NCI-H526 treated with DMSO at 0.1 percent for 48 hours (cell line): Measurements from ENCODE around the gene CELF4.

Experiments
- DNase-seq: peaks from one replicate; lab custom pipeline; 2025; lab: John Stamatoyannopoulos, UW

The CELF4 gene

DNA sequence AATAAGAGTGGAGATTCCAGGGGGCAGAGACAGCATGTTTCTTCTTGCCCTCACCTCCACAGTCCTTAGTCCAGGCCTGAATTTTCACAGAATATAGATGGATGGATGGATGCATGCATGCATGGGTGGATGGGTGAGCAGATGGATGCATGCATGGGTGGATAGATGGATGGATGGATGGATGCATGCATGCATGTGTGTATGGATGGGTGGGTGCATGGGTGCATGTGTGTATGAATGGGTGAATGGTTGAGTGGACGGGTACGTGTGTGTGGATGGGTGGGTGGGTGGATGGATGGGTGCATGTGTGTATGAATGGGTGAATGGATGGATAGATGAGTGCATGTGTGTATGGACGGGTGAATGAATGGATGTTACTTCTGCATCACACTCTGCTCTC, 153.3 kb downstream of the CELF4 start:
- no peak for DNase-seq

DNA sequence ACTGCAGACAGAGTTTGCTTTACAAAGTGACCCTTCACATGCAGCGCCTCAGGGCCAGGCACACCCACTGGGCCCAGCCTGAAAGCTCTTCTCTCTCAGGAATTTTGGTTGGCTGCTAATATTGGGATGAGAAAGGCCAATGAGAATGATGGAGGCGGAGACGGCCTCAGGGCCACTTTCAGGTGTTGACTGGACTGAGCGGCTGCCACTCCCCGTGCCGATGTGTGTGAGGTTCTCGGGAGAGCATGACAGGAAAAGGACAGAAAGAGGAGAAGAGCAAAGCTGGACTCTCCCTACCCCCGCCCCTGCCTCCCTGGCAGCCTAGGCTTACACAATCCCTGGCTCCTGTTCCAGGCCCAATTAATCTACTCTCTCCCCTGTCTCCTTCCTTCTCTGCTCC, 155.7 kb downstream of the CELF4 start:
- no peak for DNase-seq

DNA sequence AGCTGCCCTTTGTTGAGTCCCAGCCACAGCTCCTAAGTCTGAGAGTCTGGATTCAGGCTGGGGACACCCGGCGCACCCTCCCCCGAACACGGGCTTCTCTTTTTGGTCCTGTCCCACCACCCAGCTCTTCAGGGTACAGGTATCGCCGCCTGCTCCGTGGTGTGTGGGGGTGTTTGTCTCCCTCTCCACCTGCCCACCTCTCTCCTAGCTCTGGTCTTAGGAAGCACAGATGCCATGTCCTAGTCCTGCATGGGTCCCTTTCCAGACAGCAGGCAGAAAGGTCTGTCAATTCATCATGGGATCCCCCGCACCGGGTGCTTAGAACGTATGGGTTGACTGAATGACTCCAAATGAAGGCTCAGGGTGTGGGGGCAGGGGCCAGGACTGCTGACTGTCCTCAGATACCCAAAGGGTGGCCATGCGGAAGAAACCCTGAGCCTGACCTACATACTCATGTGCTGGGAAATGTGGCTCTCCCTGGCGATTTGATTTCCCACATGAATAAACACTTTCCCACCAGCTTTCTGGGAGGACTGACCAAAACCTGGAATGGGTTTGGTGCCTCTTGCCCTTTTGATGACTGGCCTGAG, 156.8 kb downstream of the CELF4 start:
- no peak for DNase-seq

DNA sequence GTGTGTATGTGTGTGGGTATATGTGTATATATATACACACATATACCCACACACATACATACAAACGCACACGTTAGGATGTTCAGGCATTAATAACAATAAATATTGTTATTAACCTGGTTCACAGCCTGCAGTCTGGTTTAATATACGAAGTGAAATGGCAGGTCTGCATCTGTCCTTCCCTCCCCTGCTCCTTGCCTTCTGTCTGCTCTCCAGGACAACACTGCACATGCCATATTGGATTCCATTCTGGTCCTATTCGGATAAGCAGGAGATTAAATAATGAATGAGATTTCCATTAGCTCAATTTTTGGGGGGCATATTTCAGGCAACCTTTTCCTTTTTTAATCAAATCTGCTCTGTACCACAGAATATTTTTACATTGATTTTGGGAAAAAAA, 158.0 kb downstream of the CELF4 start:
- DNase-seq = no peak

DNA sequence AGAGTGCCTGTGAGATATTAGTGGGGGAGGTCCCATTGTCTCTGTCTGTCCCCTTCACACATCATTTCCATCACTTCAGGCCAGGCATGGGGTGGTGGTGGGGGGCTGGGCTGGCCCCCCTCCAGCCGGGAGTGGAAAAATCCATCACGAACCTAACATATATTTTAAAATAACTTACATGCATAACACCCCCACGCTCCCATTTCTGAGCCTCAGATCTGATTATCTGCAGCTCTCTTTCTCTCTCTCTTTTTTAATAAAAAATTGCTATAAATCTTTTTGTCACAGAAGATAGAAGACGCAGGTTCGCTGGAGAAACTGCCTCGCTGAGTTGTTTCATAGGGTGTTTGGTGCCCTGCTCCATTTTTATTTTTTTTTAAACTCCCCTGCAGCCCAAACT, 159.8 kb downstream of the CELF4 start:
- no peak for DNase-seq

DNA sequence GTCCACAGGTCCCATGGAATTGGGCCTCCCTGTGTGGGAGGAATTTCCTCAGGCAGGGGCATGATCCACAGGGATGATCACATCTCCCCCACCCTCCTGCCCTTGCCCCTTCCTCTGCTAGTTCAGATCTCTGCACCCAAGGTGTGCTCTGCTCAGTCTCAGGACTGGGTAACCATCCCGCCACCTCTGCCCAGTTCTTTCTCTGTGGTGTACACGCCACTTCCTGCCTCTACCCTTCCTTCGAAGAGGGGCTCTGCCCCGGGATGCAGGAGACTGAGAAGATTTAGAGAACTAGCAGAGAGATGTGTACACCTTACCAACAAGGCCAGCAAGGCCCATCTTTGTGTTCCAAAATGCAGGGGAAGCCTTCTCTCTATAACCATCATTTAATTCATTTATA, 160.4 kb downstream of the CELF4 start:
- DNase-seq = no peak

DNA sequence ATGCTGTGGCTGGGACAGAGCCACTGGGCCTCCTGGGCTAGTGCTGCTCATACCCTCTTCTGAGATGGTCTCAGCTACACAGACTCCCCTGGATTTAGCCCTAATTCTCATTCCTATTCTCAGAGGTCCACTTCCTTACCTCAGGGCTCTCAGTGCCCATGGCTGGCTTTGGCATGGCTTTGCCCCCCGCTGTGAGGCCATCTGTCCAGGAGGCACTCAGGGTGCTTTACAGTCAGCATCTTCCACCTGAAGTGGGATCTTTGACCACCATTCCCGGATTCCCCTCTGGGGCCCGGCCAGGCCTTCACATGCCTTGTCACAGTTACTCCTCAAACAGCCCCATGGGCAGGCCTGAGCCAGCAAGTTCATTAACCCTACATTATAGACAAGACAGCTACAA, 161.8 kb downstream of the CELF4 start:
- DNase-seq = no peak

DNA sequence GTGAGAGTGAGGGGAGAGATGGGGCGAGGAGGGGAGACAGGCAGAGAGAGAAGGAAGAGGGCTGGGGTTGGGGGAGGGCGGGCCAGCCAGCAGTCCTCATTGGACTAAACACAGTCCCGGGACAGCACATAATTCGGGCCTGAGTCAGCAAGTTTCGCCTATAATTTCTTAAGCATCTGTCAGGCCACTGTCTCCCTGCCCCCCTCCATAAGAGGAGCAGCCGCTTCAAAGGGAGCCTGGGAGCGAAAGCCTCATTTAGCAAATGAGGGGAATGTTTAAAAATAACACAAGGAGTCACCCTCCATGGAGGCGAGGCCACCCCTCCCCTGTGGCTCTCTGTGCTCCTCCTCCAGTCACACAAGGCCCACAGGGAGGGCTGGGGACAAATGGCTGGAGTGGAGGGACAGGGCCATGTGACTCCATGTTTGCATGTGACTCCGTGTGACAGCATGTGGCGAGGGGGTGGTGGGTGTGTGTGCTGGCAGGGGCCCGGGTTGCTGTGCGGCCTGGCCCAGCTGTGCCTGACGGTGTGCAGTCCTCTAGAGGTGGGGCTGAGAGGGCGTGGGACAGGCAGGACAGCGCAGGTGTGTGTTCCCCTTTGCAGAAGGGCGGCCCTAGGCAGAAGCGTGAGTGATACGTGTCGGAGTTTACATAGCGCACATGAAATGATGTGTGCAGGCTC, 162.4 kb downstream of the CELF4 start:
- DNase-seq = peak; percentile 52

DNA sequence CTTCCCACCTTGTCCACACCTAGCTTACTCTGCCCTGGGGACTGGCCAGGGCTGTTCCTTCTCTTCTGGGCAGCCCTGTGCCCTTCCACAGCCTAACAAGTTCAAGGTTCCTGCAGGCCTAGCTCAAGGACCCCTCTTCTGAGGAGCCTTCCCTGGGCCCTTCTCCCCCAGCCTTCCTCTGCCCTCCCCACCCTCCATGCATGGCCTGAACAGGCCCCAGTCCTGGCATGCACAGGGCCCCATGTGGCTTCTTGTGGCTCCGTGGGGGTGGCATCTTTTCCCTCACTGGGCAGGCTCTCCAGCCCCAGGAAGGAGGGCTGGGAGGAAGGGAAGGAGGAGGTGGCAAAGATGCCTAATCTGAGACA, 162.9 kb downstream of the CELF4 start:
- no peak for DNase-seq

DNA sequence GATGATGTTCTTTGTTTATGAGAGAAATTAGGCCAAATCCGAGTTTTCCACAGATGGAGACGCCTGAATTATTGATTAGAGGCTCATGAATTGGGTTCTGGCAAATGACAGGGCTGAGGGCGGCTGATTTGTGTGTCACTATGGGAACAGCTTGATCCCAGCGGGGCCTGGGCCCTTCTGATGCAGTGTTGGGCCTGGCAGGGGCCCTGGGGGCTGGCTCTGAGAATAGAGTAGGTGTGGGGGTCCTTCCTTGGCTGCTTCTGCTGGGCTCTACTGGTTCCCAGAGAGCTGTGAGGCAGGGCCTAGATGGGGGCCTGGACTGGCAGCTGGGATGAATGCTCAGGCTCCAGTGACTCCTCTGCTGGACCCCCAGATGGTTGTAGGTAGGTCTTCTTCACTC, 164.8 kb downstream of the CELF4 start:
- DNase-seq = no peak

DNA sequence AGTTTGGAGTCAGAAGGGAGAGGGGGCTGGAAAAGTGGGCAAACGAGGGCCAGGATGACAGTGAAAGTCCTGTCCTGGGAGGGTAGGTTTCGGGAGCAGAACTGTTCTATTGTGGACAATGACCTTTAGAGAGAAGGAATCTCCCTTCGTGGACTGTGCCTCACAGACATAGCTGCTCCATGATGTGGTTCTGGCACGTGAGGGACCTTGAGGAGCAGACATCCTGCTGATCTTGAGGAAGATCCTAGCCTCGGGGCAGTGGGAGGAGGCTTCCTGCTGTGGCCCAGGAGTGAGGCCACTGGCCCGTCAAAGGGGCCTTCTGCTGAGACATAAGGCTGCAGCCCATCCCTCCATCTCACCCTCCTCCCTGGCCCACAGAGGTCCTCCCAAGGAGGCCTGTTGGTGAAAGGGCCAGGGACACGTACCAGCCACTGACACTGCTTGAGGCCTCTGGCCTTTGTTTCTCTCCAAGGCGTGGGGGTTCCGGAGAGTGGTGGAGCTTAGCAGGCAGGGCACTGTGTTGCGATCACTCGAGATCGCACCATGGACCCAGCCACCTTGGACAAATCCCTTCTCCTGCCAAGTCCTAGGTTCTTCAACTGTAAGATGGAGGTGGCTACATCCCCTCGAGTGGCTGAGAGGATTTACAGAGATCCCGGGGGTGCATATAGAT, 167.2 kb downstream of the CELF4 start:
- DNase-seq = no peak

DNA sequence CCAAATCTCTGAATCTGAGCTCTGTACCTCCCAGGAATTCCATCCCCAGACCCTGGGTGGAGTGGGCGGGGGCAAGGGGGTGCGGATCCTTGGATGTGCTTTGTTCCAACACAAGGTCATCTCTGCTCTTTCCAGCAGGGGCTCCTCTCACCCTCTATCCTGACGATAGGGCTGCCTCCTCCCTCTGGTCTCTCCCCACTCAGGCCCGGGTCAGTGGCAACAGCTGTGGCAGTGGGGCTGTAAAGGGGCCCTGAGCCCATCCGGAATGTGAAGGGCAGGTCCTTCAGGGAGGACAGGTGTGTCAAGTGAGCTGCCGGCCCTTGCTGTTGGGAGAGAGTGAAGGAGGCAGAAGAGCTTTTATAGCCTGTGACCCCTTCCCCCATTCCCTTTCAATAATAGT, 167.8 kb downstream of the CELF4 start:
- DNase-seq = no peak

DNA sequence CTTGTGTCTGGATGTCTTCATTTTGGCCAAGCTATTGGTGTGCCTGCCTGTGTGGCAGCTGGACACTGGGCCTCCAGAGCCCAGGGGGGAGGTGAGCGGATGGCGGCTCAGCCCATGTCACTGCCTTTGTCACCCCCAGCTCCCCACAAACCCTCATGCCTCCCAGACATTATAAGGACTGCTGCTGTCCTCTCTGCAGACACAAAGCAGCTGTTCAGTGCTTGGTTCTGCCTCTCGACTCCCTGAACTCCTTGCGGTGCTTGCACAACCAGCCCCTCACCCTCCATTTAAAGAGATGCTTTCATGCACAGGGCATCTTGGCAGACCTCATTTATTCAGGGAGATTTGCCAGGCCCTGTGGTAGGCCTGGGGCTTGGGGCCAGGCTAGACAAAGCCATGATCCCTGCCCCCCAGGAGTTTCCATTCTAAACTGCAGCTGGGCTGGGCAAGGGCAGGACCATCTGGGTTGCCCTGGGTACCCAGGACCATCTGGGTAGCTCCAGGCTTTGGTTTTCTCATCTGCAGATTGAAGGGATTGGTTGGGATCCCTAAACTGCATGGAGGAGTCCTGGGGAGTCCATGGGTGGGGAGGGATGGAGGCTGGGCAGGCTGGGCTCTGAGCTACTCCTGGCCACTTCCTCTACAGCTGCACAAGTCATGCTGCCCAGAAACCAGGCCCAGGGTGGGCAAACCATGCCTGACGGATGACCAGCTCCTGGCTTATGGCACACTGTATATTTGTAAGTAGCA, 168.5 kb downstream of the CELF4 start:
- DNase-seq = no peak

DNA sequence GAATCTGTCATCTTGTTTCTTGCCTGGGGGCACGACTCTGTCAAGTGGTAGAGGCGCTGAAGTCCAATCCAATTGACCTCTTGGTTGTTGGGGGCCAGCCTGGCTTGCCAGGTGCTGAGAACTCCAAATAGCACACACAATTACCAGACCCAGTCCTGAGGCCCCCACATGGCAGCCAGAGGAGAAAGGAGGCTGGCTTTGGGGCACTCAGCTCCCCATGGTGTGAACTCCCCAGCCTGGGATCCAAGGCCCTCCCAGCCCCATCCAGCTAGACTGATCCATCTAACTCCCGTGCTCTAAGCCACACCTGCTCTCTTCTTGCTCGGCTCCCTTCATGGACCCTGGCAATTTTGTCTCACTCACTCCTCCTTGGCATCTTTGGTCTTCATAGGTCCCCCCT, 170.0 kb downstream of the CELF4 start:
- no peak for DNase-seq

DNA sequence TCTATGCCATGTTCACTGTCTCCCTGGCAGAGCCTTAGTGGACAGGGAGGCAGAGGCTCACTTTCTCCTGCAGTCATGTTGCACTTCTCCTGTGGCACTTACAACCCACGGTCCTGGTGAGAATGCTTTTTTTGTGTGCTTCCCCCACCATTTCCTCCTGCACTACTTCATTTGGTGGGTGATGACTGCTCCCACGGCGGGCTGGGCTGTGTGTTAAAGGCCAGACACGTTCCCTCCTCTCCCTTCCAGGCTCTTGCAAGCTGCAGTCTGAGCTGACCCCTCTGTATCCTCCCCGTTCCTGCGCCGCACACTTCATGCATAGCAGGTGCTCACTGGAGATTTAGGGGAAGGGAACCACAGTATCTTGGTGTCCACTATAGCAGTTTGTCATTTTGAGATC, 170.5 kb downstream of the CELF4 start:
- DNase-seq = no peak

DNA sequence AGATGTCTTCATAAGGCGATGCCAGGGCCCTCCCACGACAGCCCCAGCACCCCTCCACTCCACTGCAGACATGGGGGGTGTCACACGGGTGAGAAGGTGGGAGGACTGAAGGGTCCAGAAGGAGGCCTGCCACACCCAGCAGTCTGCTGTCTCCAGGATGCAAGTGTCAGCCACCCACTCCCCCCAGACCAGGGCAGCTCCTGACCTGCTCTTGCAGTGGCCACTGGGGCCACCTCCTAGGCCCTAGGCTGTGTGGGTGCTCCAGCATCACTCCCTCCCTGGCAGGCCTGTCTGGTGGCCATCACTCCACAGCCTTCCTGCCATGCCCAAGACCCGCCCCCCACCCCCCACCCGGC, 171.0 kb downstream of the CELF4 start:
- no peak for DNase-seq

DNA sequence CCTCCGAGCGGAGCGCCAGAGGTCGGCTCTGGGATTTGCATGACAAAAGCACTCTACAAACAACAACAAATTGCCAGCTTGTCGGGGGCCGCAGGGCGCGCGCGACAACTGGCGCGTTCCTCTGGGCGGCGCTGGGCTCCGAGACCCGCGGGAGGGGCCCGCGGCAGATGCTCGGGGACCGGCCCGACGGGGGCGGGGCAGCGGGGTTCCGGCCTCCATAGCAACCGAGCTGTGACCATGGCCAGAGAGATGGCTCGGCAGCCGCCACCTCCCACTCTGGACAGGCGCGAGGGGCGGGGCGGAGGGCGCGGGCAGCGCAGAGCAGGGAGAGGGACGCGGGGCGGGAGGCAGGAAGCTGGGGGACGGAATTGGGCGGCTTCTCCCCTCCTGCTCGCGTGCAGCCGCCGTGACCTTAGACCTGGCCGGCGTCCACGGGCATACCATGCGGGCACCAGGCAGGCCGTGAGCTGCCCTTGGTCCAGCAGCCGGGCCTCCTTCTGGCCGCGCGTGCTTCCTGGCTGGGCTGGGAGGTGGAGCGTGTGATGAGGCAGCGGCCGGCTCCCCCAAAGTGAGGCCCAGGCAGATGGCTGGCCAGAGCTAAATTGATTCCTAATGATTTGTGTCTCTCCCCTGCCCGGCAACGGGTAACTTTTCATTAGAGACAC, 171.5 kb downstream of the CELF4 start:
- peak; percentile 19 for DNase-seq

DNA sequence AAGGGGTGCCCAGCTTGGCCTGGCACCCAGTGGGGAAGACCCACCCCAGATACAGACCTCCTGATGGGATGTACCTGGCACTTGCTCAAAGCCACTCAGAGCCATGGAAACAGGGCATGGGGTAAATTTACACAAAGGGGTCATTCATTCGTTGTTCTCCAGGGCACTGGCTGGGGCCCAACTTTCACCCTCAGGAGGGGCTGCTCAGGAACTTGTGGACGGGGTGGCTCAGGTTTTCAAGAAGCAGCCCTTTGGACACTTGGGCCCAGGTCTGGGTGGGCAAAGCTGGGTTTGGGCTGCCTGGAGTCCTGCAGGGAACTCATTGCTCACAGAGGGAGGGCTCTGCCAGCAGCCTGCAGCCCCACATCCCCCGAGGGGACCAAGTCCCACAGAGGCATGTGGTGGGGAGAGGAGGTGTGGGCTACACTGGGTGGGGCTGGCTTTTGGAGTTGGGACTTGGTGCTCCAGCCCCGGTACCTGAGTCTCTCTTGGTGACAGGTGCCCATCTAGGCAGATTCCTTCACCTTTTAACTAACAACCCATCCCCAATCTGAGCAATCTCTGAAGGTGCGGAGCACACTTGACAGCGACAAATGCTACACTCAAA, 172.3 kb downstream of the CELF4 start:
- DNase-seq = no peak

DNA sequence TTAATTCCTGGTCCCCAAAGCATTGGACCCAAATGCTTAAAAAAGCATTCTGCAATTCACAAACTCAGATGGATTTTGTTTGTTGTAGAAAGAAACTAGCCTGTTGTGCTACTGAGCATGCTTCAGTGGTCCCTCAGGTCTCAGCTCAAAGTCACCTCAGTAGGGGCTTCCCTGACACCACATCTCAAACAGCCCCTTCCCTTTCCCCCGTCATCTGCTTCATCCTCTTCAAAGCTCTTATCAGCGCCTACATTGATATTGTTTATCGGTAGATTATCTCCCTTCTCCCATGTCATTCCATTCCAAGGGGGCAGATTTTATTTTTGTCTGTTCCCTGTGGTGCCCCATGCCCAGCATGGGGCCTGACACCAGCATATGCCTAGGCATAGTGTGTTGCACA, 172.9 kb downstream of the CELF4 start:
- no peak for DNase-seq

DNA sequence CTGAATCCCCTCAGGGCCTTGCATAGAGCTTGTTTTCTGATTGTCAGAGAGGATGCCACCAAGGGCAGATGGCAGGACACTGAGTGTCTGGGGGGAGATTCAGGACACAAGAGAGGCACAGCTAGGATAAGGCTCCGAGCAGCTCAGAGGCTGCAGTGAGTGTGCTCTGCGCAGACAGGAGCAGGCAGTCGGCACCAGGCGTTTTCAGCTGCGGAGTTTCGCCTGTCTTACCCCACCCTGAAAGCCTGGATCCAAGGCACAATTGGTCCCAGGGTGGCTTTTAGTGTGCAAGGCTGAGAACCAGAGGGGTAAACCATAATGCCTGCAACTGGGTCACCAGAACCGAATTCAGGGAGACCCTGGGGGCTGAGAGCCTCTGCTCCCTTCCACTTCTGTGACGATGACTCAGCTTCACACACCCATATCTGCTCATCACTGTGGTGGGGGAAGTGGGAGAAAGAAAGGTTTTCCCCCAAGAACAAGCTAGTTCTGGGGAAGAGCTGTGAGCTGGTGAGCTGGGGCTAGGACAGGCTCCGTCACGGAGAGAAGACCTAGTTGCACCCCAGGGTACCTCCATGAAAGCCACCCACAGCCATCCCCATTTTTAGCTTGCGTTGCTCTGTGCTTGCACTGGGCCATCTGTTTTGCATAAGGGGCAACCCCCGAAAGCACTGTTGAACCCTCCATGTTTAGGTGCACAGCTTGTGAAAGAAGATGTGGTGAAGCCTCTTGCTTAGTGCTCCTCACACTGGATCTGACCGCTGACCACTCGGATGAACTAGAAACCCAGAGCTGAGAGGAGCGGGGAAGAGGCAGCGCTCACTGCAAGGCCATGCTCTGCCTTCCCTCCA, 173.7 kb downstream of the CELF4 start:
- no peak for DNase-seq

DNA sequence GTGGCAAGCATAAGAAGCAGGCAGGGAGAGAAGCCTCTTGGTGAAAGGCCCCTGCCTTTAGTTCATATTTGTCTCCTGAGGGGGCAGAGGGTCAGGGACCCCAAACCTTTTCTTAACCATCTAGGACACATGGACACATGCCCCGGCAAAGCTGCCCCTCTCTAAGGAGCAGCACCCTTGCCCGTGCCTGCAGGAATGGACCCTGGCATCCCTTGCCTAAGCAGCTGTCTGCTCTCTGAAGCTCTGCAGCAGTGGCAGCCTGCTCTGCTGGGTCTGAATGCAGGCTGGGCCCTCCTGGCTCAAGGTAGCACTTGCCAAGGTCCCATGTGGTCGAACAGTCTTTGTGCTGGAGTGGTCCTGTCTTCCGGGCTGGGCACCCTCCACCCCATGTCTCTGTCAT, 174.4 kb downstream of the CELF4 start:
- DNase-seq = no peak
